ENCODE data around the gene TSPAN12.
"Not testable (repeated sequence)": the region's sequence is repeated elsewhere in the genome, so short reads cannot be mapped to it uniquely, and the experiment has no call there.

TSPAN12 gene

DNA sequence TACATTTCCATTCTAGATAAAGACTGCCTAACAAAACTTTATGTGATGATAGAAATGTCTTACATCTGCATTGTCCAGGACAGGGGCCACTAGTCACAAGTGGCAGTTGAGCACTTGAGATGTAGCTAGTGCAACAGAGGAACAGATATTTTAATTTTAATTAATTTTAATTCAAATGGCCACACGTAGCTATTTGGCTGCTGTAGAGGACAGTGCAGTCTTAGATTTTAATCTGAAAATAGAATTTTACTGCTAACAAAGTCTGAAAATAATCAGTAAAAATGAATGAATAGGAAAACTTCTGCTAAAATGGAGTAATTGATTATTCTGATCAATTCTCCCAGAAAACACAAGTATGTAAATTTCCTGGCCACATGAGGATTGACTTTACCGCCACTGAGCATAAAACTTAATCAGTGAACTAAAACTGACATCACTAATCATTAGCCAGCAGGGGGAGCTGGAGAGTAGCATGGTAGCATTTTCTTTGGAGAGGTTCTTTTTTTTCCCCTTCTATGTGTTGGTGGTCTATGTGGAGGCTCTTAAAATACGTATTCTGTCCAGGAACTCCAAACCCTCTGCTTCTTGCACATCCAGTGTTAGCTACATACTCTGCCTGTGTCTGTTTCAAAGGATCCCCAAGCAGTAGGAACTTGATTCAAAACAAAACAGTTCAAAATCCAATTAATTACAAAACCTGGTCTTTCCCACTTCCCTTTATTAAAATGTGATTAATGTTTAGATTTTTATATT is 52.1 kb downstream of the TSPAN12 start:
- DNase-seq: peak in 3 of 4 experiments; percentile 1 to 11 (median 2)

DNA sequence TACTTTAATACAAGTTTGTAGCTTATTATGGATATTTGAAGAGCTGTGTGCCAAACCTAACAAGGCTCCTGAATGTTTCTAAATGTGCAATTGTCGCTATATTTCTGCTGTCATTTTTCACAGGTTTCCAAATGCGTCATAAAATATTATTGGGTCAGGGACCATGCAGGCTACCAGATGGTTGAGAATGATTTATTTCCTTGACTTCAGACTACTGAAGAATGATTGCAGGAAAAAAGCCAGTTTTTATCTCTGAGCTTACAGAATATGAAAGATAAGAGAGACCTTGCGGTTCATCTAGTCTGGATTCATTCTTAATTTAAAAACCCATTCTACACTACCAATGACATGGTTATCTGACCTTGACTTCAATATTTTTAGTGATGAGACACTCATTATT is 55.2 kb downstream of the TSPAN12 start:
- DNase-seq: no peak

- DNase-seq: no peak
Observed at GRCh38 chr7:120799813-120800475, 58.0 kb downstream of the TSPAN12 start.

- DNase-seq: no peak
Observed at GRCh38 chr7:120799147-120799546, 58.8 kb downstream of the TSPAN12 start.

DNA sequence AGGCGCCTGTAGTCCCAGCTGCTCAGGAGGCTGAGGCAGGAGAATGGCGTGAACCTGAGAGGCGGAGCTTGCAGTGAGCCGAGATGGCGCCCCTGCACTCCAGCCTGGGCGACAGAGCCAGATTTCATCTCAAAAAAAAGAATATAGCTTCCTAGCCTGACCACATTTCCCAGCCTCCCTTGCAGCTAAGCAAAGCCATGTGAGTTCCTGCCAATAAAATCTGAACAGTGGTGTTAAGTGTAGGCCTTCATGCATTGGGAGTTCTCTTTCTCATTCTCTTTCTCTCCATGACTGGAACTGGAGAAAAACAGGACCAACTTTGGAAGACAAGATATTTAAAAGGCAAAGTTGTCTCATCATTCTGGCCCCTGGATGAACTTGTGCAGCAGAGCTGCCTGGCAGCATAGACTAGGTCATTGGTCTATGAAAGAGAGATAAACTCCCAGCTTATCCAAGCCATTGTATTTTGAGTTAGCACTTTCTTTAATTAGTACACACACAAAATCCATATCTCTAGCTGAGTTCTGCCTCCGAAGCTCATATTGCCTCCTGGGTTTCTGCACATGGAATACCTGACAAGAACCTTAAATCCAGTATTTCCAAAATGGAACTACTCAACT is 60.8 kb downstream of the TSPAN12 start:
- no peak for DNase-seq

- no peak for DNase-seq
Observed at GRCh38 chr7:120794106-120794729, 63.7 kb downstream of the TSPAN12 start.

- DNase-seq: no peak
Observed at GRCh38 chr7:120793213-120793936, 64.6 kb downstream of the TSPAN12 start.

DNA sequence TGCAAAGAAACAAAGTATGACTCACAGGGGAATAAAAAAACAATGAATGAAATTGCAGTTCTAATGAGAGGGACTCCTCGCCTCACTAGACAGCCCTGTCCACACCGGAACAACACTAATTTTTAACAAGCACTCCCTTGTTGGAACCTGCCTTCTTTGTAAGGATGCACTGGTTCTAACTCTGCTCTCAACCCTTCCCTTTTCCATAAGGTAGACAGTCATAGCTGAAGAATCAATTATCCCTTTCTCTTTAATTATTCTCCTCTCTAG is 65.1 kb downstream of the TSPAN12 start:
- no peak for DNase-seq

DNA sequence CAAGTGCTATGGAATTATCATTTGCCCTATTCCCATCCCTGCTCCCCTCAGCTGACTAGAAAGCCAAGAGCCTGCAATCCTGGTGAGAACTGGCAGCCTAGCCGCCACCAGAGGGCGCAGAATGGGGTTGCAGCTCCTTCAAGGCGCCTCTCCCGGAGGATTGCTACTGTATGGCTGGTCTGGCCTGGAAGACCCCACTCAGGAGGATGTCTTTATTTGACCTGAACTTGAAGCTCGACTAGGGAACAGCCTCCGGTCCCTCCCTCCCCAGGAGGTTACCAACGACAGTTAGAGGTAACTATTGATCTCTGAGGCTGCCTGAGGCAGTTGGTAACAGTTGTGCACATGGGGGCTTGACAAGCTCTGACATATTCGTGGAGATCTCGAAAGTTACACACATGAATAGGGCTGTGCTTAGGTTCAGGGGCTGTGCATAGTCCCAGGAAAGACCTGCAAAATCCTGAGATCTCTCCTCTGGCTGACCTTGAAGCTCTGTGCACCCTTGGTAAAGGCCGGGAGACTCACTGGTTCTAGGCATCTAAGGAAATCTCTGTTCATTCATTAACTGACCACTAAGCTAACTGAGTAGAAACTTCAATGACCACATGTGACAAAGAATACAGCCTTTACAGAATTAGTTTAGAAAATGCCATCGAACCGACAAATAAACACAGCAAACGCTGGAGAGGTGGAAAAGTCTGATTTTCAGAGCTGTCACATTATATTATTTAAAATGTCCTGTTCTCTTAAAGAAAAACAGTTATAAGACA is 65.7 kb downstream of the TSPAN12 start:
- peak; percentile 10 to 47 (median 22) for DNase-seq

DNA sequence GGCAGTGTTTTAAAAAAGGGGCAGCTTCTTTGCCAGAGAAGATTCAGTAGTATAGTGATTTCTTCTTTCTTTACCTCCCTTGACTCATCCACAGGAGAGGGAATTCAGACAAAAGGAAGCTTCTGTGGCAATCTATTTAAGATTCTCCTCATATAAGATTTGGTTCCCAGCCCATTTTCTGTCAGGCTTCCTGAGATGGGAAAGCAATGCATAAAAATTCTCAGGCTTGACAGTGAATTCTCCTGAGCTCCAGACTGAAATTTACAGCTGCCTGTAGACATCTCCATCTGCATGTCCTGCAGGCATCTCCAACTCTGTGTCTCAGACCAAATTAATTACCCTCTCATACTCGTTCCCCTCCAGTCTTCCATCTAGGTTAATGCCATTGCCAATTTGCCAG is 72.8 kb downstream of the TSPAN12 start:
- no peak for DNase-seq

- DNase-seq: no peak
Observed at GRCh38 chr7:120783721-120784120, 74.2 kb downstream of the TSPAN12 start.

DNA sequence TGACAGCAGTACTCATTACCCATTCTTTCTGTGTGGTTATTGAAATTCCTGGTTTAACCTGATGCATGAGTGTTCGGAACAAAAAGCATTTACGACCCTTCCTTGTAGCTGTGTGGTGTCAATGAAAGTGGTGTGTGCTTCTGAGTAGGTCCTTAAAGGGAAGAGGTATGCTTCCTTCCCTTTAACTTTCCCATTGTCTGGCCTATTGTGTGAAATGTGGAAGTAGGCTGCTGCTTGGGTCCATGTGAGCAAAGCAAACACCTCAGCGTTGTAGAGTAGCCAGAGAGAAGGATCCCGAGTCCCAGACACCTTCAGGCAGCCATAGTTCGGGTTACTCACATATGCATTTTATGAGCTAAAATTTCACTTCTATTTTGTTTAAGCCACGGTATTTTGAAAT is 74.7 kb downstream of the TSPAN12 start:
- no peak for DNase-seq

- not testable (repeated sequence) for DNase-seq
Observed at GRCh38 chr7:120781924-120782323, 76.0 kb downstream of the TSPAN12 start.

DNA sequence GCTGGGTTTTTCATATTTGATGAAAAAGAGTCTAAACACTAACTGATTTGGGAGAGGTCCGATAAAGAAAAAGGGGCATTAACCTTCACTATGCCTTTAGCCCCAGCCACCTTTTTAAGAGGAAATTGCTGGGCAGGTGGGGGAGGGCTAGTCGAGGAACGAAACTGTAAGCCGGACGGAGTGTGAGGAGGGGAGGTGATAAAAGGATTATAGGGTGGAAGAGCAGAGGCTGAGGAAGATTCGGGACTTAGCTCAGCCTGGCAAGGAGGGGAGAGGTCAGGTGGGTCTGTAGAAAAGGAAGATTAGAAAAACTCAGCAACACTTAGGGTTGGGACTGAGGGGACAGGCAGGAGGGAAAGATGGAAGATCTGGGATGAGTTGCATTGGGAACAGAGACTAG is 77.0 kb downstream of the TSPAN12 start:
- no peak for DNase-seq

GRCh38 chr7:120780451-120780850 is 77.5 kb downstream of the TSPAN12 start:
- DNase-seq: not testable (repeated sequence)

GRCh38 chr7:120779078-120779477 is 78.9 kb downstream of the TSPAN12 start:
- not testable (repeated sequence) for DNase-seq

DNA sequence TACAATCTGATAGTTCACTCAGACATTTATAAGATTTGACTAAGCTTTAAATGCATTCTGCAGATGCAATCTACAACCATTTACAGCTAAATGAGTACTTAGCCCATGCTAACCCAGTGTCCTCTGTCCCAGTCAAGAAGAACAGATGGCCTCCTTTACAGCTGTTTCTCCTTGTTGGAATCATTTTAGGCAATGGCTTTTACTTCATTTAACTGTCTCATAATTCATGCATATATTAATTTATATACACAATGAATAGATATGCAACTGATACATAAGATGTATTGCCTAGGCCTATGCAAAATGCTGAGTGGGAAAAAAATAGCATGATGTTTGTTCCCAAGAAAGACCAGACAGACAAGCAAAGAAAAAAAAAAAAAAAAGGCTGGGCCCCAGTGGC is 82.2 kb downstream of the TSPAN12 start:
- no peak for DNase-seq

DNA sequence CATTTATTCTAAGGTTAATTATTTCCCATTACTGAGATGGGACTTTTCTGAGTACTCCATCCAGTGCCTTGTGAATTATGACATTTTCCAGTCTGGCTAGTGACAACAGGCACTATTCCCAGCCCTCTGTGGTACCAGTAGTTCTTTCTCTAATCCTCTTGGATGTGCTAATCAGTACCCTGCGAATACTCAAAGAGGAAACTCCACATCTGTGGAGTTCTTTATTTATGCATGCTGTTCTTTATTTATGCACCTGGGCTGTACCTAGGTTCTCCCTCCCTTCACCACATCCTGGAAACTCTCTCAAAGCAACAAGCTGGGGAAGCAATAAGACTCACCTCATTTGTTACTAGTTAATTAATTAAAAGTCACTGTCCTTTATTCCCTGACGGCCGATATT is 83.5 kb downstream of the TSPAN12 start:
- DNase-seq: no peak

GRCh38 chr7:120770206-120770605 is 87.7 kb downstream of the TSPAN12 start:
- no peak for DNase-seq

DNA sequence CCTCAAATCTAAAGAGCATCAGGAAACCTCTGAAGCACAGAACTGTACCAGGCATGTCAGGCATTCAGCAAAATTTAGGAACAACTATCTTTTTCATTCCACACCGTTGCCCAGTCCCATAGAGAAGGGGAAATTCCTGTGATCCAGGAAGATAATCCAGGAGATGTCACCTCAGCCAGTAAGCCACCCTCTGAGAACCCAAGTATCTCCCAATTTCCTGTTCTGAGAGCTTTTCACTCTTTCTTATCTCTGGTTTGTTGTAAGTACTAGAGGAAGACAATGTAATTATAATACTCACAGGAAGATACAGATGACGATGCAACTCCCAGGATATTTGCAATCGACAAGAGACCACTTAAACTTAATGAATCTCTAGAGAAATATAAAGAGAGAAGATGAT is 97.1 kb downstream of the TSPAN12 start:
- no peak for DNase-seq

- DNase-seq: no peak
Observed at GRCh38 chr7:120760050-120760449, 97.9 kb downstream of the TSPAN12 start.

GRCh38 chr7:120743128-120743527 is 114.8 kb downstream of the TSPAN12 start:
- DNase-seq: no peak

All from activated naive CD4-positive, alpha-beta T cell (primary cell).